Common myeloid progenitor, CD34-positive (primary cell): ENCODE data around the gene MINK1.

Experiments
- CTCF ChIA-PET: fragments of 350-600 bp; sonication (Branson Sonifier 250); formaldehyde crosslinking; loops from one replicate; lab custom pipeline; 2021; ENCODE audit warnings: antibody characterized with exemption; lab: Charles Lee
- POLR2A ChIA-PET: fragments of 350-600 bp; sonication (Branson Sonifier 250); formaldehyde crosslinking; loops from one replicate; lab custom pipeline; 2021; ENCODE audit warnings: antibody characterized with exemption; lab: Charles Lee
- DNase-seq, 3 donors: peaks; one replicate each; pipeline versions ENCODE4 v3.0.0 to v3.0.0-alpha.2; 2013
- H3K27ac ChIP-seq, 2 experiments: 1 replicate in 1 of 2; 2 replicates in 1 of 2; pipeline ENCODE4 v1.7.0; 2013; ENCODE audit warnings: inconsistent platforms in 2 of 2, low read length in 2 of 2, mild to moderate bottlenecking in 2 of 2, low read depth in 1 of 2, moderate library complexity in 1 of 2; ENCODE audit not compliant: severe bottlenecking in 2 of 2, insufficient read depth in 1 of 2, poor library complexity in 1 of 2
- H3K27me3 ChIP-seq, 5 experiments: replicated peaks in 2 of 5; 1 replicate in 3 of 5; 2 replicates in 2 of 5; pipeline versions ENCODE4 v1.6.1 to v1.7.0; 2013; ENCODE audit warnings: low read length in 4 of 5, mild to moderate bottlenecking in 2 of 5, moderate library complexity in 2 of 5, inconsistent platforms in 1 of 5; ENCODE audit not compliant: insufficient read depth in 5 of 5, control insufficient read depth in 4 of 5
- H3K36me3 ChIP-seq, 4 experiments: 1 replicate in 2 of 4; 2 replicates in 2 of 4; pipeline versions ENCODE4 v1.6.1 to v1.7.0; 2013; ENCODE audit warnings: low read length in 3 of 4, control low read depth in 1 of 4, mild to moderate bottlenecking in 1 of 4; ENCODE audit not compliant: control insufficient read depth in 4 of 4, insufficient read depth in 4 of 4
- H3K4me1 ChIP-seq, 4 experiments: 1 replicate in 3 of 4; 2 replicates in 1 of 4; pipeline versions ENCODE4 v1.6.1 to v1.7.1; 2013; ENCODE audit warnings: low read length in 3 of 4, mild to moderate bottlenecking in 3 of 4, control low read depth in 1 of 4, inconsistent platforms in 1 of 4, moderate library complexity in 1 of 4; ENCODE audit not compliant: control insufficient read depth in 4 of 4, insufficient read depth in 4 of 4; ENCODE audit errors: control extremely low read depth in 1 of 4
- H3K4me3 ChIP-seq, 7 experiments: 1 replicate in 4 of 7; 2 replicates in 3 of 7; pipeline versions ENCODE4 v1.5.1 to v1.7.0; 2013; ENCODE audit warnings: mild to moderate bottlenecking in 7 of 7, low read length in 6 of 7, moderate library complexity in 6 of 7, inconsistent platforms in 2 of 7, low read depth in 2 of 7, control low read depth in 1 of 7; ENCODE audit not compliant: insufficient read depth in 4 of 7, control insufficient read depth in 1 of 7; ENCODE audit errors: extremely low read depth in 1 of 7
- H3K9me3 ChIP-seq, 5 experiments: 1 replicate in 4 of 5; 2 replicates in 1 of 5; pipeline versions ENCODE4 v1.6.1 to v1.7.1; 2013; ENCODE audit warnings: low read length in 4 of 5, mild to moderate bottlenecking in 2 of 5, inconsistent platforms in 1 of 5, low read depth in 1 of 5, moderate library complexity in 1 of 5; ENCODE audit not compliant: control insufficient read depth in 4 of 5, insufficient read depth in 2 of 5; ENCODE audit errors: control extremely low read depth in 1 of 5
- WGBS: methylation state at CpG from one replicate; pipeline ENCODE4 v1.1.5; 2013; ENCODE audit not compliant: insufficient coverage; 5-methylcytosine and 5-hydroxymethylcytosine counted together

Gene MINK1

DNA sequence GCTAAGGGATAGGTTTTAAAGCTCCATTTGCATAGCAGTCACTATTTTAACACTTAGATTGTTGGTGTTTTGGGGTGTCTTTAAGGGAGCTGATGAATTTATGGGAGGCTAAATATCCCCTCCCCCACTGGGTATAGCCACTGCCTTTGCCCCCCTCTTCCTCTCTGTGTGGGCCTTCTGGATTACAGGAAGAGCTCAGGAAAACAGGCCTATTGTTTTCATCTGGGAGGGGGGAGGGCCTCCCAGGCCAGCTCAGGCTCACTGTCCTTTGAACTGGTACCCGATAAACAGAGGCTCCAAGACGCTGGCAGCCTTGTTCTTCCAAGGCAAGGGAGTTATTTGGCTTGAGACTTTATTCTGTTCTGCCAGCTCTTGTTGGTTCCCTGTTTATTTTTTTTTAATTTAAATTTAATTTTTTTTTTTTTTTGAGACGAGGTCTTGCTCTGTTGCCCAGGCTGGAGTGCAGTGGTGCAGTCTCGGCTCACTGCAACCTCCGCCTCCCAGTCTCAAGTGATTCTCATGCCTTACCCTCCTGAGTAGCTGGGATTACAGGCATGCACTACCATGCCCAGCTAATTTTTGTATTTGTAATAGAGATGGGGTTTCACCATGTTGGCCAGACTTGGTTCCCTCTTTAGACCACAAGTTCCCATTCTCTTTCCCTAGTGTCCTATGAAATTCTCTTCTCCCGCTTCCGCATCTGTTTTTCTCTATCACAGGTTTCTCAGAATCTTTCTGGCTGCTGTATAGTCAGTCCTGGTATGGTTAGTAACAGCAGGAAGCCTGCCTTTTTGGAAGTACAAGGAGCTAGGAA, 25.1 kb downstream of the MINK1 start:
- Histone ChIP-seq H3K27ac (no peak overlapping the region), H3K4me3 (no peak overlapping the region), H3K9me3 (no peaks in the 10 kb centered on the region), H3K36me3 (peaks cover 0 to 12% (median 6%) of the 10 kb centered on the region in 4 experiments), H3K4me1 (peaks cover 0 to 13% (median 3%) of the 10 kb centered on the region in 4 experiments), H3K27me3 (no peaks in the 10 kb centered on the region)
- ChIA-PET CTCF (interaction anchor here (1.2 to 1.9 kb wide), 4 partner anchors 10 to 23 kb away, joined by 3 to 13 read pairs (median 5); no protein-coding TSS in a partner anchor), POLR2A (no interaction called here)
- WGBS, result 88% methylated on average over 6 of the region's 7 CpGs
- no peak for DNase-seq

DNA sequence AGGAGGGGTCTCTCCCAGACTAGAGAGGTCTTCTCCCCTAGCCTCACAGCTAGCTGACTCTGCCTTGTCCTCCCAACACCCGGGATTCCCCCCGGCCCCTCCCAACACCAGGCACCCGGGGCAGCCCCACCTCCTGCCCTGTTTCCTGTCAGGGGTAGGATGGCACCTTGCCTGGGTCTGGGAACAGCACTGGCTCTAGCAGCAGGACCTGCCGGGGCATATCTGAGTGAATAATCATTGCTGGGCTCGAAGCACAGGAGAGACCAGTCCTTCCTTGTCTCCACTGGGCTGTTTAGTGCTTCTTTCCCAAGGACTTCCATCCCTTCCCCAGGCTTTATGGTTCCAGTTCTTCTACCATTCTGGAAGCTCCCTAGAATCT, 25.7 kb downstream of the MINK1 start:
- Histone ChIP-seq H3K27me3 (no peaks in the 10 kb centered on the region), H3K9me3 (no peaks in the 10 kb centered on the region), H3K36me3 (peaks cover 0 to 12% (median 6%) of the 10 kb centered on the region in 4 experiments), H3K4me3 (no peak overlapping the region), H3K4me1 (peaks cover 0 to 12% (median 3%) of the 10 kb centered on the region in 4 experiments), H3K27ac (no peak overlapping the region)
- 22% methylated on average over 5 of the region's 5 CpGs for WGBS
- DNase-seq, result no peak
- ChIA-PET CTCF (interaction anchor here (1.3 to 1.9 kb wide), 2 partner anchors 9 to 22 kb away, joined by 3 to 5 read pairs; no protein-coding TSS in a partner anchor), POLR2A (no interaction called here)

DNA sequence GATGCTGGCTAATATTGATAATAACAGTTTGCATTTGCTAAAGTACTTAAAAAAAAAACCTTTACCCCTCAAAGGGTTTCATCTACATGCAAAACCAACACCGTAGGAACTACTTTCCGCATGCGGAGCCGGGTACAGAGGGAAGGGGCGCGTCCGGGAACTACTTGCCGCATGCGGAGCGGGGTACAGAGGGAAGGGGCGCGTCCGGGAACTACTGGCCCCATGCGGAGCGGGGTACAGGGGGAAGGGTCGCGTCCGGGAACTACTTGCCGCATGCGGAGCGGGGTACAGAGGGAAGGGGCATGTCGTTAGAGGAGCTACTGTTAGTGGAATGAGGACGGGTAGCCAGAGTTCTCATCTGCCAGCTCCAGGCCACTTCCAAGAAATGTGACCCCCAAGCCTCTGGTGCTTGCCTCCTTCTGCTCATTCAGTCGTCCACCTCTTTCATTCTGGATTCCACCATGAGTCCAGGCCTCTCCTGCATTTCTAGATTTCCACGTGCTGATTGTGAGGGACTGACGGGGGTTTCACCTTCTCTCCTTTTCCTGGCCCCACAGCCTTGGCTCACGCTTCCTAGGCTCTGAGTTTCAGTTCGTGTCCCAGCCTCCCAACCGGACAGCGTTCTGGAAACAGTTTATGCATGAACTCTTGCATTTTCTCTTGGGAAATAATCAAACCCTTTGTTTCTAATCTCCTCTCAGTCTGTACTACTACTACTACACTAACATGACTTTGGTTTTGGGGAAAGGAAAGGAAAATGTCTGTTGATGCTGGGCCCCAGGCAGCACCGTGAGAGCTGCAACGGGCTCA, 26.9 kb downstream of the MINK1 start:
- no peaks in the 10 kb centered on the region for H3K9me3 ChIP-seq
- H3K27me3 ChIP-seq, result no peaks in the 10 kb centered on the region
- peaks cover 0 to 12% (median 6%) of the 10 kb centered on the region in 4 experiments for H3K36me3 ChIP-seq
- WGBS, result 98% methylated on average over 26 of the region's 32 CpGs
- ChIA-PET POLR2A (no interaction called here), CTCF (no interaction called here)
- H3K4me3 ChIP-seq, result no peak overlapping the region
- no peak for DNase-seq
- H3K4me1 ChIP-seq, result peaks cover 0 to 12% (median 3%) of the 10 kb centered on the region in 4 experiments
- H3K27ac ChIP-seq, result no peak overlapping the region

DNA sequence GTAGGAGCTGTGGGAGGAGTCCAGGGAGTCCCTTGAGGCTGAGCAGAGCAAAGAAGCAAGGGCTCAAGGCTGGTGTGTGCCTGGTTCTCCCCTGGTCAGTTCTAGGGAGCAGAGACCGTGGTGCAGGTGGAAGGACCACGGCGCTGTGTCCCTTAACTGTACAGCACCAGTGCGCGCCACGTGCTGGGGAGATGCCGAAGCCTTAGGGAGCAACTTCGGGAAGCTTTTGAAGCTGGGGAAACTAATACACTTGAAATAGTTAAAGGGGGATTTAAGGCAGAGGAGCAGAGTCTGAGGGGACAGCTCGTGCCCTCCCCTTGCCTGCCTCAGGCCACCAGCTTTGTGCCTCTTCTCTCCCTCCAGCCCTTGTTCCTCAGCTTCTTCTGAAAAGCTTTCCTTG, 27.5 kb downstream of the MINK1 start:
- 100% methylated on average over 7 of the region's 9 CpGs for WGBS
- ChIA-PET POLR2A (no interaction called here), CTCF (no interaction called here)
- Histone ChIP-seq H3K27ac (no peak overlapping the region), H3K4me1 (peaks cover 0 to 12% (median 3%) of the 10 kb centered on the region in 4 experiments), H3K36me3 (peaks cover 0 to 12% (median 6%) of the 10 kb centered on the region in 4 experiments), H3K9me3 (no peaks in the 10 kb centered on the region), H3K27me3 (no peaks in the 10 kb centered on the region), H3K4me3 (no peak overlapping the region)
- DNase-seq, result no peak

DNA sequence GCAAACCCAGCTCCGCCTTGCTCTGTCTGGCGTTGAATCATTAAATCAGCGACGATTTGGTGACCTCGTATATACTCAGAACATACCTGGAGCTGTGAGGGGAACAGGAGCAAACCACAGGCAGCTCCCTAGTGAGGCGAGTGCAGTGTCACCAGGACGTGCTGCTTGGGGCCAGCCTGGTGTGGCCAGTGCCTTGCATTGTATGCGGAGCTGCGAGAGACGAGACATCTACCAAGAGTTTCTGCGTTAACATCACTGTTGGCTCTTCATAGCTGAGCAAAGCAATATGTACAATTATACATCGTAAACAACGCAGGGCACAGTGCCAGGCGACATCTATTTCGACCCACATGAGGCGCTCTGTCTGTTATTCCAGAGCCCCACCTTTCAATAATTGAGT, 27.9 kb downstream of the MINK1 start:
- no peak overlapping the region for H3K27ac ChIP-seq
- peaks cover 0 to 12% (median 3%) of the 10 kb centered on the region in 4 experiments for H3K4me1 ChIP-seq
- no peak overlapping the region for H3K4me3 ChIP-seq
- H3K27me3 ChIP-seq, result no peaks in the 10 kb centered on the region
- 94% methylated on average over 15 of the region's 16 CpGs for WGBS
- H3K36me3 ChIP-seq, result peaks cover 0 to 12% (median 6%) of the 10 kb centered on the region in 4 experiments
- no peaks in the 10 kb centered on the region for H3K9me3 ChIP-seq
- POLR2A ChIA-PET, result no interaction called here
- CTCF ChIA-PET, result interaction anchor here (1.5 kb wide), 1 partner anchor 24 kb away, joined by 4 read pairs; no protein-coding TSS in a partner anchor
- no peak for DNase-seq

DNA sequence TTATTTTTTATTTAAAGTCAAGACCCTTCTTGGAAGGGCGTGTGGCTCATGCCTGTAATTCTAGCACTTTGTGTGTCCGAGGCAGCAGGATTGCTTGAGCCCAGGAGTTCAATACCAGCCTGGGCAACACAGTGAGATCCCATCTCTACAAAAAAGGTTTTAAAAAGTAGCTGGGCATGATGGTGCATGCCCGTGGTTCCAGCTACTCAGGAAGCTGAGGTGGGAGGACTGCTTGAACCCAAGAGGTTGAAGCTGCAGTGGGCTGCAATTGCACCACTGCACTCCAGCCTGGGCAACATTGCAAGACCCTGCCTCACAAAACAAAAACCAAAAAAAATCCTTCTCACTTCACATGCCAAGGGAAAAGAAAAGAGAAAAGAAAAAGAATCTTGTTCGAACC, 29.6 kb downstream of the MINK1 start:
- DNase-seq, result no peak
- ChIA-PET POLR2A (no interaction called here), CTCF (interaction anchor here (0.5 kb wide), 1 partner anchor 13 kb away, joined by 3 read pairs; no protein-coding TSS in a partner anchor)
- Histone ChIP-seq H3K36me3 (peaks cover 0 to 12% (median 6%) of the 10 kb centered on the region in 4 experiments), H3K4me1 (peaks cover 0 to 9% (median 3%) of the 10 kb centered on the region in 4 experiments), H3K9me3 (no peaks in the 10 kb centered on the region), H3K4me3 (no peak overlapping the region), H3K27ac (no peak overlapping the region), H3K27me3 (no peaks in the 10 kb centered on the region)
- 96% methylated on average over 4 of the region's 4 CpGs for WGBS
